ENCODE results near the gene ALKBH6.
"Not testable (repeated sequence)": the region's sequence is repeated elsewhere in the genome, so short reads cannot be mapped to it uniquely, and the experiment has no call there.

ALKBH6 gene

DNA sequence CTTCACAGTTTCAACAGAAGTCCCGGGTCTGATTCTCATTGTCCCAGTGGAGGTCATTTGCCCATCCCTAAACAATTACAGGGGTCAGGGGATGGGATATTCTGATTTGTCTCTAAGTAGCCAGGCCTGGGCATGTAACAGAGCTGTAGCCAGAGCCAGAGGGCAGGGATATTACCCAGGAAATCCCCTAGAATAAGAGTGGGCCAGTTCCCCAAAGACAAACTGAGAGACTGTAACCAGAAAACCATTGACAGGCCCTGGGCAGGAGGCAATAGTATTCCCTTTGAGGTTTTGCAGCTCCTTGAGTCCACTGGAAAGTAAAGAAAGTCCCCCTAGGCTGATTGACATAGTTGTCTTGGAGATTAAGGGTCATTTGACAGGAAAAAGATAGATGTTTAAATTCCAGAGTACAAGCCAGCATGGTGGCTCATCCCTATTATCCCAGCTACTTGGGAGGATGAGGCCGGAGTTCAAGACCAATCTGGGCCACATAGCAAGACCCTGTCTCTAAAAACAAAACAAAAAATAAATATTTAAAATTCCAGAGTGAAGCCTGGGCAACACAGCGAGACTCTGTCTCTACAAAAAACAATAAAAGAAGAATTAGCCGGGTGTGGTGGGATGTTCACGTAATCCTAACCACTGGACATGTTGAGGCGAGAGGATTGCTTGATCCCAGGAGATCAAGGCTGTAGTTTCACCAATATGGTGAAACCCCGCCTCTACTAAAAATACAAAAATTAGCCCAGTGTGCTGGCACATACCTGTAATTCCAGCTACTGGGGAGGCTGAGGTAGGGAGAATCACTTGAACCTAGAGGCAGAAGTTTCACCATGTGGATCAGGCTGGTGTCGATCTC, 20.9 kb downstream of the ALKBH6 start:
- no peak for DNase-seq (ENCODE audit: low read depth in 2 of 2)

- no peak for DNase-seq (ENCODE audit: low read depth in 2 of 2)
Measured at GRCh38 chr19:35991731-35992450, 22.1 kb downstream of the ALKBH6 start.

DNA sequence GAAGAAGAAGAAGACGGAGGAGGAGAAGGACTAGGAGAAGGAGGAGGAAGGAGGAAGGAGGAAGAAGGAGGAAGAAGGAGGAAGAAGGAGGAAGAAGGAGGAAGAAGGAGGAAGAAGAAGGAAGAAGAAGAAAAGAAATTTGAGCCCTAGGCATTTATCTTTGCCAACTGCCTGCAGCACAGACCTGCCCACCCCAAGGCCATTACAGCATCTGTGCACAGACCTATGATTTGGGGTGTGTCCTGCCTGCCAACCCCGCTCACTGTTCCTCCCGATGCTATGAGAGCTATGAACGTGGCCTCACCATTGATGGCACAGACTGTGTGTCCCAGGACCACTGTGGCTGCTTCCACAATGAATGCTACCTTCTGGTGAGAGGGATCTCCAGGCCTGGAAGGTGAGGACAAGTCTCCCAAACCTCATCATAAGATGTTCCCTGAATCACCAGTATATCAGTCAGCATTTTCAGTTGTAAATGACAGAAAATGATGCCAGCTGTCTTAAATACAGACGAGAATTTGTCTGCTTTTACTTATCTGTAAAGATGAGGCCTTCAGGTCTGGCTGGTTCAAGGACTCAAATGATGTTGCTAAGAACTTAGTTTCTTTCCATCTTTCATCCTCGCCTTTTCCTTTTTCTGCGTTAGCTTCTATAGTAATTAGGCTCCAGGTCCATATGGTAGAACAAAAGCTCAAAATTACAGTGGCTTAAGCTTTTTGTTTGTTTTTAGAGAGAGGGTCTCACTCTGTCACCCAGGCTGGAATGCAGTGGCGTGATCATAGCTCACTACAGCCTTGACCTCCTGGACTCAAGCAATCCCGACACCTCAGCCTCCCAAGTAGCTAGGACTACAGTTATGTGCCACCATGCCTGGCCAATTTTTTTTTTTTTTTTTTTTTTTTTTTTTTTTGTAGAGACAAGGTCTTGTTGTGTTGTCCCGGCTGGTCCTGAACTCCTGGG, 23.0 kb downstream of the ALKBH6 start:
- no peak for DNase-seq (ENCODE audit: low read depth in 2 of 2)

DNA sequence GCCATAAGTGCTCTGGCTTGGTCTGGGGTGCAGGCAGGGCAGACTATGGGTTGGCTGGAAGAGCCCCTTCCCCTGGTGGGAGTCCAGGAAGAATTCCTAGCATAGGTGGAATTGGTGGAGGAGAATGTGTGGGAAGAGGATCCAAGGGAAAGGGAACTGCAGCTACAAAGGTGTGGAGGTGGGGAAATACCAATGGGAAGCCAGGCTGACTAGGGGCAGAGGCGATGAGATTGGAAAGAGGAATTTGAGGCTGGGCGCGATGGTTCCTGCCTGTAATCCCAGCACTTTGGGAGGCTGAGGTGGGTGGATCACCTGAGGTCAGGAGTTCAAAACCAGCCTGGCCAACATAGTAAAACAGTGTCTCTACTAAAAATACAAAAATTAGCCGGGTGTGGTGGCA, 23.9 kb downstream of the ALKBH6 start:
- no peak for DNase-seq (ENCODE audit: low read depth in 2 of 2)

DNA sequence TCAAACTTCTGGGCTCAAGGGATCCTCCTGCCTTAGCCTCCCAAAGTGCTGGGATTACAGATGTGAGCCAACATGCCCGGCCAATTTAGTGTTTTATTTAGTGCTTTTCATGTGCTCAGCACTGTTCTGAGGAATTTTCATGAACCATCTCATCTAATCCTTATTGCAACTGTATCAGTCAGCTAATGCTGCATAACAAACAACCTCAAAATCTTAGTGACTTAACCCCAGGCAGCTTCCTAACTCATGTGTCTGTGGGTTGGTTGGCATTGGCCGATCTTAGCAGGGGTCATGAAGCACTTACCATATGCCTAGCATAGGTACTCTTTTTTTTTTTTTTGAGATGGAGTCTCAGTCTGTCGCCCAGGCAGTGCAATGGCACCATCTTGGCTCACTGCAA, 25.2 kb downstream of the ALKBH6 start:
- DNase-seq (ENCODE audit: low read depth in 2 of 2): no peak

- no peak for DNase-seq (ENCODE audit: low read depth in 2 of 2)
Measured at GRCh38 chr19:35987571-35987896, 26.5 kb downstream of the ALKBH6 start.

DNA sequence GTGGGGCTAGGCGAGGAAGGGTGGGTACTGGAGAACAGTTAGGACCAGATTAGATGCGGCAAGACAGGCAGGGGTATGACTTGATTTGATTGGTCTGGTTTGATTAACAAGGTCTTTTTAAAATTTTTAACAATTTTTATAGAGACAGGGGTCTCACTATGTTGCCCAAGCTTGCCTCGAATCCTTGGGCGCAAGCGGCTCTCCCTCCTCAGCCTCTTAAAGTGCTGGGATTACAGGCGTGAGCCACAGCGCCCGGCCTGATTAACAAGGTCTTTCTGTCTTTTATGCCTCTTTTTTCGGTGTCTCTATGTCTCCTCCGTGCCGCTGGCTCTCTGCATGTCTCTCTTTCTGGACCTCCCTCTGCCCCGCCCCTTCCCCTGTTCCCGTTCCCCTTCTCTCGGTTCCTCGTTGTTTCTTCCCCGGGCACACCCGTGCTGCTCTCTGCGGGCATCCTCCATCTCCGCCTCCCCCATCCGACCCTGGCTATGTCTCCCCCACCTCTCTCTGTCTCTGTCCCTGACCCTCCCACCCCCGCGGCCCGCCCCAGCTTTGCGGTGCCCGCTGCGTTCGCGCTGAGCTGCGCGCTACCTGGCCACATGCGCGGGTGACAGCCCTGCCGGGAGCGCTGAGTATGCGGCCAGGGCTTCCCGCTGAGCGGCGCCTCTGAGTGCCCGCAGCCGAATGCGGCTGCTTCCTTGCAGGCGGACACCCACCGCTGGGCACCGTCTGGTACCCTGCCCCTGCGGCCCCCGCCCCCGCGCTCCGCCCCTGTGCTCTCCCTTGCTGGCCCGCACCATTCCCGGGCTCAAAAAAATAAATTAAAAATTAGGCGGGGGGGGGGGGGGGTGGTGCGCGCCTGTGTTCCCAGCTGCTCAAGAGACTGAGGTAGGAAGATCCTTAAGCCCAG, 27.1 kb downstream of the ALKBH6 start:
- DNase-seq (ENCODE audit: low read depth in 2 of 2): no peak

DNA sequence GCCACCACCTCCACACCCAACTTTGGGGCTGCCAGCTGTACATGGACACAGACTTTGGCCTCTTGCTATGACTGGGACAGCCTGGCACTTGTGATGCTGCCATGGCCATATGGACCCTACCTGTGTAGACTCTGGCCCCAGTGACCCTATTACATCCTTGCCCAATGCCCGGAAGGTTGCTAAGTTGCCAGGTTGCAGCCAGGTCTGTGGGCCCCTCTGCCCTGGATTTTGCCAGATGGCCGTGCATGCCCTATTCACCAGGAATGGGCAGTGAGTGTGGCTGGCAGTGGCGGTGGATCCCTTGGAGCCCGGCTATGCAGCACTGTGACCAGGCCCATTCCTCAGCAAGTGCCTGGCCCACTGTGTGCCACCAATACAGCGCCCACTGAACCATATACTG, 27.9 kb downstream of the ALKBH6 start:
- no peak for DNase-seq (ENCODE audit: low read depth in 2 of 2)

- DNase-seq (ENCODE audit: low read depth in 2 of 2): no peak
Measured at GRCh38 chr19:35983177-35983576, 30.8 kb downstream of the ALKBH6 start.

- not testable (repeated sequence) for DNase-seq (ENCODE audit: low read depth in 2 of 2)
Measured at GRCh38 chr19:35980997-35981396, 33.0 kb downstream of the ALKBH6 start.

GRCh38 chr19:35978832-35979365, 35.1 kb downstream of the ALKBH6 start:
- no peak for DNase-seq (ENCODE audit: low read depth in 2 of 2)

GRCh38 chr19:35978271-35978670, 35.7 kb downstream of the ALKBH6 start:
- no peak for DNase-seq (ENCODE audit: low read depth in 2 of 2)

DNA sequence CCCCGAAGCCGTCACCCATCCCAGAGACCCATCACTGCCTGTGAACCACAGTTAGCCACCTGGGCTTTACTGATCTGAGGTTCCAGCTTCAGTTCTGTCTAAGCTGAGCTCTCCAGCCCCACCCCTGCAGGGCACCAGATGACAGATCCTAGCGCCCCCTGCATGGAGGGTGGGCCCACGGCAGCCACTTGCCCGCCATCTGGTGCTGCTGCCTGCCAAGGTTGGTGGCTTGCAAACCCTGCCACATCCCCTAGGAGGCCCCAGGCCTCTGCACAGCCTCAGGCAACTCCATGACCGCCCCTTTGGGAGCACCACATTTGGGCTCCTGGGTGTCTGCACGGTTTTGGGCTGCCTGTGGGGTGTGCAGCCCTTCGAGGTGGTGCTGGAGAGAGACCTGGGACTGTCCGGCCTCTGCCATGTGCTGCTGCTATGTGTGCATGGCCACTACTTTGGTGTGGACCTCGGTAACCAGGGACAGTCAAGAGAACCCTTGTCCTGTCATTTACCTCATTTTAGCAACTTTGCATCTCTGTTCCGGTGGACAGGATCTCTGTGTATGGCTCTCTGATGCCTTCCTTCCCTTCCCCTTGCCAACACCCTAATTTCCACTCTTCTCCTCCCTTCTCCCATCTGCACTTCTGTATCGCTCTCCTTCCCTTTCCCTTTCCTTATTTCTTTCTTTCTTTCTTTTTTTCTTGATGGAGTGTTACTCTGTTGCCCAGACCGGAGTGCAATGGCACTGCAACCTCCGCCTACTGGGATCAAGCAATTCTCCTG, 36.4 kb downstream of the ALKBH6 start:
- no peak for DNase-seq (ENCODE audit: low read depth in 2 of 2)

DNA sequence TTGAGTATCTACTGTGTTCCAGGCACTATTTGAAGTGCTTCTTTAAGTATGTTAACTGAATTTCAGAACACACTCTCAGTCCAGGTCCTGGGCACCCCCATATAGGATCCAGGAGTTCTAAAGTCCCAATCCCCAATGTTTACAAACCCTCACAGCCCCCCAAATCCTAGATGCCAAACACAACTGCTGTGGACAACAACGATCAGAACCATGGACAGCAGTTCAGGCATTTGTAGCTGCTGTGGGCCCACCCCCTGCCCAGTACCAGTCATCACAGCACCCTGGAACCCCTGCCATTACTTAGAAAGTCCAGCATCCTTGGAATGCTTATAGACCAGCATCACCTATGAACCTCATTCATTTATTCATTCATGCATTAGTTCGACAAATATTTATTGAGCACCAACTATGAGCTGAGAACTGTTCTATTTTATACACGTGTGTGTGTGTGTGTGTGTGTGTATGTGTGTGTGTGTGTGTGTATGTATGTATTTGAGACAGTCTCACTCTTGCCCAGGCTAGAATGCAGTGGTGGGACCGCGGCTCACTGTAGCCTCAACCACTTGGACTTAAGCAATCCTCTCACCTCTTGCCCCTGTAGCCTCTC, 38.3 kb downstream of the ALKBH6 start:
- no peak for DNase-seq (ENCODE audit: low read depth in 2 of 2)

GRCh38 chr19:35973487-35973886, 40.5 kb downstream of the ALKBH6 start:
- no peak for DNase-seq (ENCODE audit: low read depth in 2 of 2)

DNA sequence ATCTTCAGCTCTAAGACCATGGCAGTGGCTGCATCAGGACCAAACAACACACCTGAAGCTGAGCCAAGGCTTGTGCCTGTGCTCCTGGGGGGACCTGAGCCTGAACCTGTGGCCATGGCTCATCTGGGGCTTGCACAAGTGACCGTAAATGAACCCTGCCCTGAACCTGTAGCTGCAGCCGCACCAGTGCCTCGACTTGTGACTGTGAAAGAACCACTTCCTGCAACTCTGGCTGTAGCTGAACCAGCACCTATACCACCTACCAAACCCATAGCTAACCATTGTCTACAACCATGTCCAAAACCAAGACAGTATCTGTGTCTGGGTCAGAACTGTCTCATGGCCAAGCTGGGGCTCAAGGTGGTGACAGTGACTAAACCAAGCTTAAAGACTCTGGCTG, 47.2 kb downstream of the ALKBH6 start:
- no peak for DNase-seq (ENCODE audit: low read depth in 2 of 2)

GRCh38 chr19:35963514-35963913, 50.5 kb downstream of the ALKBH6 start:
- no peak for DNase-seq (ENCODE audit: low read depth in 2 of 2)

GRCh38 chr19:35960432-35960972, 53.5 kb downstream of the ALKBH6 start:
- no peak for DNase-seq (ENCODE audit: low read depth in 2 of 2)

DNA sequence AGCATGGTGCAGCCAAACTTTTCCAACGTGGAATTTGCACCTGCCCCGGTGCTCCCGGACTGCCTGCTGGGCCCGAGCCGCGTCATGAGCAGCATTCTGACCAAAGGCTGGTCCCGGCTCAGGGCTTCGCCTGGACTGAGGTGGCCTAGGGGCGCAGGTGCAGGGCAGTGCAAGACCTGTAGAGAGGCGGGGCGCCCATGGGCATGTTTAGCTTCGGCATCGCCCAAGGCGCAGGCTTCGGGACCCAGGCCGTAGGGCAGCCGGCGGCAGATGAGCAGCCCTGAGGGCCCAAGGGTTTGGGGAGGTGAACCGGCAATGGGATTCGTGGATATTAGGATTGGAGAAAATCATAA, 54.1 kb downstream of the ALKBH6 start:
- no peak for DNase-seq (ENCODE audit: low read depth in 2 of 2)

Measured in stimulated activated CD4-positive, alpha-beta T cell treated with anti-CD3 and anti-CD28 coated beads, Interleukin-1b, Interleukin-23, amount 100 ng/mL, for 4 hours (primary cell).